Stimulated activated naive CD8-positive, alpha-beta T cell treated with anti-CD3 and anti-CD28 coated beads, Interleukin-15, amount 100 ng/mL, for 72 hours (primary cell): ENCODE results near the gene EXOSC10.
"Not testable (repeated sequence)": the region's sequence is repeated elsewhere in the genome, so short reads cannot be mapped to it uniquely, and the experiment has no call there.

Experiments
- ATAC-seq: fragments of 150-1000 bp; cut with Tn5 transposase; 2 replicates; pipeline ENCODE4 v1.10.0; 2021; ENCODE audit warnings: mild to moderate bottlenecking, moderate library complexity
- DNase-seq, 2 donors: peaks; one replicate each; pipeline ENCODE4 v3.0.0; 2021 to 2022
- H3K27ac Mint-ChIP-seq, 2 donors: one replicate each; pipeline ENCODE4 v1.8.0; 2022; ENCODE audit warnings: mild to moderate bottlenecking in 2 of 2, mixed read lengths in 2 of 2, moderate library complexity in 2 of 2
- H3K27me3 Mint-ChIP-seq: one replicate; pipeline ENCODE4 v1.8.0; 2022; ENCODE audit warnings: mixed read lengths
- H3K4me1 Mint-ChIP-seq: one replicate; pipeline ENCODE4 v1.8.0; 2022; ENCODE audit warnings: mild to moderate bottlenecking, mixed read lengths
- H3K4me3 Mint-ChIP-seq, 2 donors: one replicate each; pipeline ENCODE4 v1.8.0; 2022; ENCODE audit warnings: mild to moderate bottlenecking in 2 of 2, mixed read lengths in 2 of 2, moderate library complexity in 1 of 2
- H3K9me3 Mint-ChIP-seq, 2 donors: one replicate each; pipeline ENCODE4 v1.8.0; 2022; ENCODE audit warnings: mixed read lengths in 2 of 2

EXOSC10 gene

GRCh38 chr1:11059155-11059967, 40.3 kb downstream of the EXOSC10 start:
- peak in 1 of 2 donors; percentile 48 for DNase-seq
- Mint-ChIP-seq H3K9me3 (no peaks in the 10 kb centered on the region), H3K4me1 (peaks cover 71% of the 10 kb centered on the region), H3K27me3 (no peaks in the 10 kb centered on the region), H3K4me3 (peak overlapping the region; percentile 96 to 97), H3K27ac (peak overlapping the region; percentile 97)
- ATAC-seq: peak; percentile 38

GRCh38 chr1:11058595-11059154, 41.0 kb downstream of the EXOSC10 start:
- Mint-ChIP-seq H3K4me1 (peaks cover 73% of the 10 kb centered on the region), H3K27me3 (no peaks in the 10 kb centered on the region), H3K4me3 (peak overlapping the region; percentile 96 to 97), H3K27ac (peak overlapping the region; percentile 97), H3K9me3 (no peaks in the 10 kb centered on the region)
- ATAC-seq: no peak
- DNase-seq: no peak

- peak overlapping the region; percentile 96 to 97 for H3K4me3 Mint-ChIP-seq
- H3K9me3 Mint-ChIP-seq: no peaks in the 10 kb centered on the region
- DNase-seq (no peak), ATAC-seq (no peak)
- no peaks in the 10 kb centered on the region for H3K27me3 Mint-ChIP-seq
- H3K4me1 Mint-ChIP-seq: peaks cover 70% of the 10 kb centered on the region
- peak overlapping the region in 1 of 2 donors; percentile 85 for H3K27ac Mint-ChIP-seq
Measured at GRCh38 chr1:11058026-11058425, 41.6 kb downstream of the EXOSC10 start.

- peak overlapping the region; percentile 33 to 40 for H3K4me3 Mint-ChIP-seq
- H3K27me3 Mint-ChIP-seq: no peaks in the 10 kb centered on the region
- no peaks in the 10 kb centered on the region for H3K9me3 Mint-ChIP-seq
- DNase-seq (no peak), ATAC-seq (no peak)
- H3K4me1 Mint-ChIP-seq: peaks cover 70% of the 10 kb centered on the region
- H3K27ac Mint-ChIP-seq: peak overlapping the region in 1 of 2 donors; percentile 10
Measured at GRCh38 chr1:11057477-11057876, 42.2 kb downstream of the EXOSC10 start.

- Mint-ChIP-seq H3K27me3 (no peaks in the 10 kb centered on the region), H3K4me1 (peaks cover 67% of the 10 kb centered on the region), H3K27ac (no peak overlapping the region), H3K9me3 (no peaks in the 10 kb centered on the region), H3K4me3 (no peak overlapping the region)
- DNase-seq (no peak), ATAC-seq (no peak)
Measured at GRCh38 chr1:11056504-11056903, 43.2 kb downstream of the EXOSC10 start.

GRCh38 chr1:11055676-11056075, 44.0 kb downstream of the EXOSC10 start:
- Mint-ChIP-seq H3K4me3 (no peak overlapping the region), H3K4me1 (peaks cover 58% of the 10 kb centered on the region), H3K9me3 (no peaks in the 10 kb centered on the region), H3K27me3 (no peaks in the 10 kb centered on the region), H3K27ac (no peak overlapping the region)
- ATAC-seq (no peak), DNase-seq (no peak)

GRCh38 chr1:11054666-11055065, 45.0 kb downstream of the EXOSC10 start:
- DNase-seq (no peak), ATAC-seq (no peak)
- H3K27me3 Mint-ChIP-seq: no peaks in the 10 kb centered on the region
- H3K4me3 Mint-ChIP-seq: no peak overlapping the region
- peaks cover 57% of the 10 kb centered on the region for H3K4me1 Mint-ChIP-seq
- no peaks in the 10 kb centered on the region for H3K9me3 Mint-ChIP-seq
- H3K27ac Mint-ChIP-seq: no peak overlapping the region

GRCh38 chr1:11054181-11054580, 45.5 kb downstream of the EXOSC10 start:
- Mint-ChIP-seq H3K27ac (no peak overlapping the region), H3K4me3 (no peak overlapping the region), H3K9me3 (no peaks in the 10 kb centered on the region), H3K4me1 (peaks cover 55% of the 10 kb centered on the region), H3K27me3 (no peaks in the 10 kb centered on the region)
- ATAC-seq (no peak), DNase-seq (no peak)

GRCh38 chr1:11053758-11054137, 45.9 kb downstream of the EXOSC10 start:
- ATAC-seq (peak; percentile 33), DNase-seq (no peak)
- Mint-ChIP-seq H3K27ac (no peak overlapping the region), H3K4me1 (peaks cover 51% of the 10 kb centered on the region), H3K9me3 (no peaks in the 10 kb centered on the region), H3K4me3 (no peak overlapping the region), H3K27me3 (no peaks in the 10 kb centered on the region)

GRCh38 chr1:11052839-11053757, 46.6 kb downstream of the EXOSC10 start:
- Mint-ChIP-seq H3K27ac (peak overlapping the region in 1 of 2 donors; percentile 35), H3K4me3 (no peak overlapping the region), H3K4me1 (peaks cover 45% of the 10 kb centered on the region), H3K9me3 (no peaks in the 10 kb centered on the region), H3K27me3 (no peaks in the 10 kb centered on the region)
- peak; percentile 44 for ATAC-seq
- DNase-seq: no peak

- Mint-ChIP-seq H3K27ac (no peak overlapping the region), H3K4me1 (peaks cover 33% of the 10 kb centered on the region), H3K9me3 (no peaks in the 10 kb centered on the region), H3K4me3 (no peak overlapping the region), H3K27me3 (no peaks in the 10 kb centered on the region)
- ATAC-seq: no peak
- no peak for DNase-seq
Measured at GRCh38 chr1:11051781-11052511, 47.7 kb downstream of the EXOSC10 start.

GRCh38 chr1:11051121-11051520, 48.5 kb downstream of the EXOSC10 start:
- not testable (repeated sequence) for ATAC-seq, H3K27me3 Mint-ChIP-seq, H3K4me3 Mint-ChIP-seq, H3K9me3 Mint-ChIP-seq, DNase-seq
- Mint-ChIP-seq H3K27ac (peak overlapping the region in 1 of 2 donors; percentile 64), H3K4me1 (peaks cover 25% of the 10 kb centered on the region)

- Mint-ChIP-seq H3K4me3 (no peak within 1 kb of the TSS), H3K27ac (no peak within 1 kb of the TSS), H3K9me3 (no peaks in the 10 kb centered on the region), H3K27me3 (no peaks in the 10 kb centered on the region), H3K4me1 (no peaks in the 10 kb centered on the region)
- no peak for ATAC-seq
- DNase-seq: no peak
Measured at GRCh38 chr1:11046625-11047365, 52.9 kb downstream of the EXOSC10 start, which contains the start of gene MASP2. Gene MASP2, minus strand, starts transcription at chr1:11047239. Its CDS starts 32 bp downstream, at chr1:11047207.

- DNase-seq: no peak
Measured at GRCh38 chr1:11046270-11046566, 53.5 kb downstream of the EXOSC10 start.

More at GRCh38 chr1:11046270-11046566, 53.5 kb downstream of the EXOSC10 start:
- Mint-ChIP-seq H3K4me3 (no peak overlapping the region), H3K4me1 (no peaks in the 10 kb centered on the region), H3K9me3 (no peaks in the 10 kb centered on the region), H3K27ac (no peak overlapping the region), H3K27me3 (no peaks in the 10 kb centered on the region)
- no peak for ATAC-seq
